Spleen (tissue), 11 donors: Measurements from ENCODE around the gene CD226. TPM values are rescaled to one million over a fixed set of nuclear protein-coding genes. Genes with fewer than 3 reads are reported as not detected.
"Not testable (repeated sequence)": the region's sequence is repeated elsewhere in the genome, so short reads cannot be mapped to it uniquely, and the experiment has no call there.

ENCODE experiments used
- DNase-seq: peaks from one replicate; pipeline ENCODE4 v3.0.0-alpha.2; 2020
- H3K27ac ChIP-seq, 8 donors: fragments of 200-600 bp; sonication (generic) in 7 of 8; 1 replicate in 4 of 8; 2 replicates in 4 of 8; pipeline versions ENCODE4 v1.5.0 to v1.8.0; 2016 to 2021; ENCODE audit warnings: inconsistent platforms in 4 of 8, mild to moderate bottlenecking in 4 of 8, moderate library complexity in 1 of 8
- H3K27me3 ChIP-seq, 7 donors: fragments of 200-600 bp; sonication (generic) in 6 of 7; replicated peaks in 1 of 7; 1 replicate in 4 of 7; 2 replicates in 3 of 7; pipeline versions ENCODE4 v1.5.0 to v1.8.0; 2016 to 2021; ENCODE audit warnings: inconsistent platforms in 3 of 7, mild to moderate bottlenecking in 1 of 7
- H3K36me3 ChIP-seq, 6 donors: fragments of 200-600 bp; sonication (generic) in 5 of 6; 1 replicate in 4 of 6; 2 replicates in 2 of 6; pipeline versions ENCODE4 v1.5.0 to v1.8.0; 2016 to 2021; ENCODE audit warnings: inconsistent platforms in 2 of 6
- H3K4me1 ChIP-seq, 6 donors: fragments of 200-600 bp; sonication (generic) in 5 of 6; 1 replicate in 3 of 6; 2 replicates in 3 of 6; pipeline versions ENCODE4 v1.5.0 to v1.8.0; 2016 to 2021; ENCODE audit warnings: inconsistent platforms in 3 of 6
- H3K4me3 ChIP-seq, 8 donors: fragments of 200-600 bp; sonication (generic) in 7 of 8; 1 replicate in 4 of 8; 2 replicates in 4 of 8; pipeline versions ENCODE4 v1.5.0 to v1.8.0; 2016 to 2021; ENCODE audit warnings: inconsistent platforms in 4 of 8, mild to moderate bottlenecking in 4 of 8, moderate library complexity in 2 of 8
- H3K9me3 ChIP-seq, 8 donors: fragments of 200-600 bp; sonication (generic) in 7 of 8; 1 replicate in 4 of 8; 2 replicates in 4 of 8; pipeline versions ENCODE4 v1.5.0 to v1.8.0; 2016 to 2021; ENCODE audit warnings: inconsistent platforms in 4 of 8
- POLR2A ChIP-seq, 3 donors: fragments of 450-650 bp; IDR thresholded peaks; one replicate each; pipeline ENCODE4 v1.5.1; 2017; ENCODE audit warnings: antibody characterized with exemption in 3 of 3, mild to moderate bottlenecking in 1 of 3
- POLR2AphosphoS5 ChIP-seq, 3 donors: sonication (generic); formaldehyde crosslinking; IDR thresholded peaks; one replicate each; pipeline ENCODE4 v1.5.1; 2017; ENCODE audit warnings: antibody characterized with exemption in 3 of 3
- WGBS, 5 donors: extraction: QIAGEN DNeasy Blood & Tissue Kit in 3 of 5; methylation state at CpG; one replicate each; pipeline versions ENCODE4 v1.1.5 to v1.1.7; 2013 to 2018; 5-methylcytosine and 5-hydroxymethylcytosine counted together
- intact Hi-C: fragments of 100-400 bp; cut with DNase I; formaldehyde crosslinking; loops from one replicate; pipeline ENCODE4 v1.15.0; 2023; ENCODE audit warnings: low total_unique reads
- polyA plus RNA-seq, 3 donors: library from polyadenylated mRNA; stranded (reverse); fragments of 200-250 nt; gene quantifications; one replicate each; pipeline ENCODE4 v1.2.1, GENCODE V29; 2013
- total RNA-seq, 7 donors: library from RNA; depleted of rRNA in 3 of 7; stranded (reverse); fragments of >200 nt in 3 of 7; fragmentation: NEBNext Ultra II Directional in 4 of 7; extraction: Animal tissue kit (Norgen Biotek cat#: 25700) in 4 of 7; gene quantifications; one replicate each; pipeline versions ENCODE4 v1.1.0 to v1.2.1, GENCODE V29; 2016 to 2021
- TF ChIP-seq, protein P1 (sequence below), 11 experiments: fragments of 200-600 bp in 7 of 11; fragments of 450-650 bp in 4 of 11; sonication (generic) in 4 of 11; IDR thresholded peaks in 8 of 11; conservative IDR thresholded peaks in 3 of 11; 1 replicate in 7 of 11; 2 replicates in 4 of 11; pipeline versions ENCODE4 v1.4.0 to v1.8.0; 2016 to 2021; ENCODE audit warnings: antibody characterized with exemption in 11 of 11, inconsistent platforms in 4 of 11, mild to moderate bottlenecking in 1 of 11
- donor health status: healthy with polysubstance abuse.
- donor health status: DM: no; HTN: no; CAD: no; lungs with moderate emphysema.
- donor health status: DM: no; HTN: no; CAD: no.
- donor health status: Bipolar disorder and iron deficiency.
- donor health status: healthy.
- donor health status: DM: no; HTN: no; CAD: no.
- donor health status: DM: yes; HTN: yes; CAD: no.

Gene CD226
- total and polyA plus RNA-seq, 10 donors, result 0.91 to 51.4 (median 31.7) TPM

- WGBS, 5 donors, result 76 to 85% (median 81%) methylated on average over 4 of the region's 4 CpGs
- H3K27me3 ChIP-seq, result no peaks in the 10 kb centered on the region
- H3K36me3 ChIP-seq, result peaks cover 0 to 28% (median 0%) of the 10 kb centered on the region in 6 donors
- H3K27ac ChIP-seq, result no peak overlapping the region
- intact Hi-C loops, result no loop called here
- no peaks in the 10 kb centered on the region for H3K9me3 ChIP-seq
- no peak overlapping the region for H3K4me3 ChIP-seq
- no peak for DNase-seq
- no peaks in the 10 kb centered on the region for H3K4me1 ChIP-seq
- no peak for TF ChIP-seq POLR2A (IDR thresholded peaks at IDR 0.05)
- no peak for TF ChIP-seq POLR2AphosphoS5 (IDR thresholded peaks at IDR 0.05)
- TF ChIP-seq, protein P1, sequence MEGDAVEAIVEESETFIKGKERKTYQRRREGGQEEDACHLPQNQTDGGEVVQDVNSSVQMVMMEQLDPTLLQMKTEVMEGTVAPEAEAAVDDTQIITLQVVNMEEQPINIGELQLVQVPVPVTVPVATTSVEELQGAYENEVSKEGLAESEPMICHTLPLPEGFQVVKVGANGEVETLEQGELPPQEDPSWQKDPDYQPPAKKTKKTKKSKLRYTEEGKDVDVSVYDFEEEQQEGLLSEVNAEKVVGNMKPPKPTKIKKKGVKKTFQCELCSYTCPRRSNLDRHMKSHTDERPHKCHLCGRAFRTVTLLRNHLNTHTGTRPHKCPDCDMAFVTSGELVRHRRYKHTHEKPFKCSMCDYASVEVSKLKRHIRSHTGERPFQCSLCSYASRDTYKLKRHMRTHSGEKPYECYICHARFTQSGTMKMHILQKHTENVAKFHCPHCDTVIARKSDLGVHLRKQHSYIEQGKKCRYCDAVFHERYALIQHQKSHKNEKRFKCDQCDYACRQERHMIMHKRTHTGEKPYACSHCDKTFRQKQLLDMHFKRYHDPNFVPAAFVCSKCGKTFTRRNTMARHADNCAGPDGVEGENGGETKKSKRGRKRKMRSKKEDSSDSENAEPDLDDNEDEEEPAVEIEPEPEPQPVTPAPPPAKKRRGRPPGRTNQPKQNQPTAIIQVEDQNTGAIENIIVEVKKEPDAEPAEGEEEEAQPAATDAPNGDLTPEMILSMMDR (IDR thresholded peaks at IDR 0.05 in 8 of 11, conservative IDR thresholded peaks at IDR 0.05 in 3 of 11), result no peak
These were observed 81.5 kb downstream of the CD226 start for GRCh38 chr18:69866212-69866611.

GRCh38 chr18:69865776-69866175 lies 81.9 kb downstream of the CD226 start:
- no peak overlapping the region for H3K4me3 ChIP-seq
- peaks cover 0 to 24% (median 0%) of the 10 kb centered on the region in 6 donors for H3K36me3 ChIP-seq
- no peaks in the 10 kb centered on the region for H3K4me1 ChIP-seq
- intact Hi-C loops, result no loop called here
- no peak overlapping the region for H3K27ac ChIP-seq
- no peaks in the 10 kb centered on the region for H3K27me3 ChIP-seq
- H3K9me3 ChIP-seq, result no peaks in the 10 kb centered on the region
- no peak for TF ChIP-seq POLR2A (IDR thresholded peaks at IDR 0.05)
- TF ChIP-seq, protein P1 (IDR thresholded peaks at IDR 0.05 in 8 of 11, conservative IDR thresholded peaks at IDR 0.05 in 3 of 11), result no peak
- no peak for TF ChIP-seq POLR2AphosphoS5 (IDR thresholded peaks at IDR 0.05)
- WGBS, 5 donors, result 39 to 52% (median 47%) methylated on average over 4 of the region's 4 CpGs
- no peak for DNase-seq

DNA sequence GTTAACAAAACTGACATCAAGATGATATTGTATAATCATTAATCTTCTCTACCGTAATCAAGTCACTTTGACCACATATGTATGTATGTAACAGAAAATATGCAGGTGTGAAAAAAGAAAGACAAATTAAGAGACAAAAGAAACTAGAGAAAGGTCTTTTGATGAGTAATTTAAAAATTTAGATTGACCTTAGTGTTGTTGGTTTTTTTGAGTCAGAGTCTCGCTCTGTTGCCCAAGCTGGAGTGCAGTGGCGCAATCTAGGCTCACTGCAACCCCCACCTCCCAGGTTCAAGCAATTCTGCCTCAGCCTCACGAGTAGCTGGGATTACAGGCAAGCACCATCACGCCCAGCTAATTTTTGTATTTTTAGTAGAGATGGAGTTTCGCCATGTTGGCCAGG lies 82.9 kb downstream of the CD226 start:
- H3K27me3 ChIP-seq, H3K4me3 ChIP-seq, H3K4me1 ChIP-seq, DNase-seq, intact Hi-C loops, H3K9me3 ChIP-seq, H3K27ac ChIP-seq: not testable (repeated sequence)
- peaks cover 0 to 24% (median 0%) of the 10 kb centered on the region in 6 donors for H3K36me3 ChIP-seq
- WGBS, 5 donors, result 76 to 89% (median 86%) methylated on average over 6 of the region's 6 CpGs

DNA sequence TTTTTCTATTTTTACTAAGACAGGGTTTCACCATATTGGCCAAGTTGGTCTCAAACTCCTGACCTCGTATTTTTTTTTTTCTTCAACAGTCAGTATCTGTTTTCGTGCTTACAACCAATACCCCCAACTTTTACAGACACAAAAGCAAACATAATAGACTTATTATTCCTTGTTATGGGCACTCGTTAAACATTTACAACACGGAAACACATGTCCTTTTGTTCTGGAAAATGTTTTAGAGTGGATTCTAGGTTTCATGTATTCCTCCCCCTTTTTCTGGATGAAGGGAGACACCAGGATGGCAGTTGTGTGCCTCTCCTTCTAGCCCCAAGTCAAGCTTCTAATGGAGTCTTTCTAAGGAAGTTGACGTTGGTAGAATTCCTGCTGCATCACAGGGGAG lies 88.8 kb downstream of the CD226 start:
- DNase-seq, result no peak
- peaks cover 0 to 12% (median 0%) of the 10 kb centered on the region in 6 donors for H3K36me3 ChIP-seq
- no peaks in the 10 kb centered on the region for H3K27me3 ChIP-seq
- H3K9me3 ChIP-seq, result no peaks in the 10 kb centered on the region
- intact Hi-C loops, result no loop called here
- no peak overlapping the region for H3K27ac ChIP-seq
- WGBS, 5 donors, result 88 to 95% (median 91%) methylated on average over 5 of the region's 5 CpGs
- TF ChIP-seq, protein P1 (IDR thresholded peaks at IDR 0.05 in 8 of 11, conservative IDR thresholded peaks at IDR 0.05 in 3 of 11), result no peak
- TF ChIP-seq POLR2AphosphoS5 (IDR thresholded peaks at IDR 0.05), result no peak
- TF ChIP-seq POLR2A (IDR thresholded peaks at IDR 0.05), result no peak
- no peak overlapping the region for H3K4me3 ChIP-seq
- no peaks in the 10 kb centered on the region for H3K4me1 ChIP-seq

DNA sequence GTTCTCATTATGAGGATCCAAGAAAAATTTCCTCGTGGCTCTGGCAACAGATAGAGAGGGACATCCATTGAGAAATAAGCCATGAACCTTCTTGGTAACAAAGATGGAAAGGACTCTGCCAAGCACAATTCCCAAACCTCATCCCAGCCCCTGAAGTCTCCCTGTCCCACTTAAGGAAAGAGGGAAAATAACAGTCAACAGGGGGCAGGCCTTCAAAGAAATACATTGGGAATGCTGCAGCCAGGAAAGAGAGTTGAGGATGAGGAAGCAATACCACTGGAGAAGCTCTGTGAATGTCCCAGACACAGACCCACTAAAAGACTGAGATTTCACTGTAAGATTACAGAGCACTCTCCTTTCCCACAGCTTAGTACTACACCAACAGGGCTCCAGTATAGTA lies 93.2 kb downstream of the CD226 start:
- Histone ChIP-seq H3K36me3 (peaks cover 0 to 8% (median 0%) of the 10 kb centered on the region in 6 donors), H3K4me3 (no peak overlapping the region), H3K27ac (no peak overlapping the region), H3K27me3 (no peaks in the 10 kb centered on the region), H3K4me1 (no peaks in the 10 kb centered on the region), H3K9me3 (no peaks in the 10 kb centered on the region)
- intact Hi-C loops, result no loop called here
- TF ChIP-seq, protein P1 (IDR thresholded peaks at IDR 0.05 in 8 of 11, conservative IDR thresholded peaks at IDR 0.05 in 3 of 11), result no peak
- 80 to 88% (median 82%) methylated on average over 1 of the region's 1 CpG for WGBS, 5 donors
- no peak for DNase-seq
